GM18858 (cell line): Measurements from ENCODE around the gene SLC5A2.
A peak's percentile ranks its signal among the peaks of the same experiment; 100 is the strongest.
"Not testable (repeated sequence)": the region's sequence is repeated elsewhere in the genome, so short reads cannot be mapped to it uniquely, and the experiment has no call there.

Experiments
- ATAC-seq: cut with Tn5 transposase; IDR thresholded peaks from one replicate; pipeline ENCODE4 v1.9.1; 2021; ENCODE audit not compliant: unreplicated experiment

SLC5A2 gene

GRCh38 chr16:31474773-31475738 is 7.9 kb upstream of the SLC5A2 start:
- no peak for ATAC-seq

DNA sequence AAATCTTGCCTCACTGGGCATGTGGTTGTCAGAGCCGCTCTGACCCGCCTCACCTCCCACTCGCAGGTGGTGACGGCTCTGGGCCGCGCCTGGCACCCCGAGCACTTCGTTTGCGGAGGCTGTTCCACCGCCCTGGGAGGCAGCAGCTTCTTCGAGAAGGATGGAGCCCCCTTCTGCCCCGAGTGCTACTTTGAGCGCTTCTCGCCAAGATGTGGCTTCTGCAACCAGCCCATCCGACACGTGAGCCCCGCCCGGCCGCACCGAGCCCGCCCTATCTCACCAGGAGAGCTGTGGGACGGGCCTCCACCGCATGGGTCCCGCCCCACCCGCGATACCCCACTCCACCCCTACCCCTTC is 7.0 kb upstream of the SLC5A2 start:
- ATAC-seq: no peak

- ATAC-seq: peak; percentile 37
Observed at GRCh38 chr16:31476303-31477219, 6.4 kb upstream of the SLC5A2 start.

GRCh38 chr16:31477220-31478216 is 5.4 kb upstream of the SLC5A2 start:
- ATAC-seq: no peak

DNA sequence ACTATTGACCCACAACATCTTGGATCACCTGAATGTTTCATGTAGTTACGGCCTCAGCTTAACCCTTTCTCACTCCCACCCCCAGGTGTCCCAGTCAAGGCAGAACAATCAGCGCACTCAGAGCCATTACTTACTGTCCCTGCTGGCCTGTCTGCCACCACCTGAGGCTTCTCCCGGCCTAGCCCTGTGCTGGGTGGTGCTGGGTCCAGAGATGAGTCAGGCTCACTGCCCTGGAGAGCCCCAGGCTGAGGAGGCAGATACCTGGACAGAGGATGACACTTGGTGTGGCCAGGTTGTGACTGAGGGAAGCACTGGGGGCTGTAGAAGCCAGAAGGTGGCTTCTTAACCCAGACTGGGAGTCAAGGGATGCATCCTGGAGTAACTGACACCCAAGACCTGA is 4.0 kb upstream of the SLC5A2 start:
- no peak for ATAC-seq

DNA sequence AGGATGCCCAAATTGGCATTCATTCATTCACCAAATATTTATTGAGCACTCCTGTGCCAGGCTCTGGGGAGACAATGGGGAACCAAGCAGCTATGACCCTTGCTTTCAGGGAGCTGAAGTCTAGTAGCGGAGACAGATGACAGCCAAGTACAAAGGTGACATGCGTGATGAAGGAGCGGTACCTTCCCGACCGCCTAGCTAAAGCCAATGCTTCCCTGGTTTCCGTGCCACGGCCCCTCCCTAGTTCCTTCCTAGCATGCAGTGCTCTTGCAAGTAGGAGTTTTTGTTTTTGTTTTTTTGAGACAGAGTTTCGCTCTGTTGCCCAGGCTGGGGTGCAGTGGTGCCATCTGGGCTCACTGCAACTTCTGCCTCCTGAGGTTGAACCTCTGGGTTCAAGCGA is 3.2 kb upstream of the SLC5A2 start:
- no peak for ATAC-seq

DNA sequence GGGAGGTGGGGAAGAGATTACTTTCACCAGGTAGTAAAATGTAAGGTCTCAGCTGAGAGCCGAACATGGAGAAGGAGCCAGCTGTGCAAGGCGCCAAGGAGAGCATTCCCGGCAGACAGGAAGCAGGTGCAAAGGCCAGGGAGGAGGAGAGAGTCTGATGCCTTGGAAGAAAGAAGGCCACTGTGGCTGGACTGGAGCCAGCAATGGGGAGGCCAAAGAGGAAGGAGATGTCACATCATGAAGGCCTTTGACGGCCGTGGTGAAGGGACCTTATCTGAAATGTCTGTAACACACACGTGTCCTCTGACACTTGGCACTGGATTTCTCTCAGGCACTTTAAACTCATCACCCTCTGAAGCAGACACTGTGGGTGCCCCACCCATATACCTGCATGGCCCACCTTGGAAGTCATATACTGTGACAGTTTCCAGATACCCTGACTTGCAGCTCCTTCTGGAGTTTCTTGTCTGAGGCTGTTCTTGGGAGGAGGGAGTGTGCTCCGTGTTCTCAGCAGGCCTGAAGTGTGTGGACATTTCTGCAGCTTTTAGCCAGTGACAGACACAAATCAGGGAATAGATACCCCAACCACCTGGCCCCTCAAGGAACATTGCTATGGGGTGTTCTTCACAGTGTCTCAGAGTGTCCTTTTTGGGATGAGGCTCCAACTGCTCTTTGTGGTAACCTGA is 1.9 kb upstream of the SLC5A2 start:
- no peak for ATAC-seq

DNA sequence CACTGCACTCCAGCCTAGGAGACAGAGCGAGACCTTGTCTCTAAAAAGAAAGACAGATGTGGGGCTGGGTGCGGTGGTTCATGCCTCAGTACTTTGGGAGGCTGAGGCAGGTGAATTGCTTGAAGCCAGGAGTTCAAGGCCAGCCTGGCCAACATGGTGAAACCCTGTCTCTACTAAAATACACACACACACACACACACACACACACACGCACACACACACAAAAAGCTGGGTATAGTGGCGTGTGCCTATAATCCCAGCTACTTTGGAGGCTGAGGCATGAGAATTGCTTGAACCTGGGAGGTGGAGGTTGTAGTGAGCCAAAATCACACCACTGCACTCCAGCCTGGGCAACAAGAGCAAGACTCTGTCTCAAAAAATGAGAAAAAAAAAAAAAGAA is 1.1 kb downstream of the SLC5A2 start:
- ATAC-seq: not testable (repeated sequence)

GRCh38 chr16:31484491-31485171 is 1.7 kb downstream of the SLC5A2 start:
- no peak for ATAC-seq

GRCh38 chr16:31485571-31485970 is 2.6 kb downstream of the SLC5A2 start:
- no peak for ATAC-seq

GRCh38 chr16:31486045-31486444 is 3.1 kb downstream of the SLC5A2 start:
- no peak for ATAC-seq

GRCh38 chr16:31487071-31487719 is 4.3 kb downstream of the SLC5A2 start:
- ATAC-seq: no peak

- peak; percentile 69 for ATAC-seq
Observed at GRCh38 chr16:31487720-31488467, 5.0 kb downstream of the SLC5A2 start.

- no peak for ATAC-seq
Observed at GRCh38 chr16:31488468-31489297, 5.8 kb downstream of the SLC5A2 start.

- no peak for ATAC-seq
Observed at GRCh38 chr16:31489298-31489564, 6.3 kb downstream of the SLC5A2 start.

DNA sequence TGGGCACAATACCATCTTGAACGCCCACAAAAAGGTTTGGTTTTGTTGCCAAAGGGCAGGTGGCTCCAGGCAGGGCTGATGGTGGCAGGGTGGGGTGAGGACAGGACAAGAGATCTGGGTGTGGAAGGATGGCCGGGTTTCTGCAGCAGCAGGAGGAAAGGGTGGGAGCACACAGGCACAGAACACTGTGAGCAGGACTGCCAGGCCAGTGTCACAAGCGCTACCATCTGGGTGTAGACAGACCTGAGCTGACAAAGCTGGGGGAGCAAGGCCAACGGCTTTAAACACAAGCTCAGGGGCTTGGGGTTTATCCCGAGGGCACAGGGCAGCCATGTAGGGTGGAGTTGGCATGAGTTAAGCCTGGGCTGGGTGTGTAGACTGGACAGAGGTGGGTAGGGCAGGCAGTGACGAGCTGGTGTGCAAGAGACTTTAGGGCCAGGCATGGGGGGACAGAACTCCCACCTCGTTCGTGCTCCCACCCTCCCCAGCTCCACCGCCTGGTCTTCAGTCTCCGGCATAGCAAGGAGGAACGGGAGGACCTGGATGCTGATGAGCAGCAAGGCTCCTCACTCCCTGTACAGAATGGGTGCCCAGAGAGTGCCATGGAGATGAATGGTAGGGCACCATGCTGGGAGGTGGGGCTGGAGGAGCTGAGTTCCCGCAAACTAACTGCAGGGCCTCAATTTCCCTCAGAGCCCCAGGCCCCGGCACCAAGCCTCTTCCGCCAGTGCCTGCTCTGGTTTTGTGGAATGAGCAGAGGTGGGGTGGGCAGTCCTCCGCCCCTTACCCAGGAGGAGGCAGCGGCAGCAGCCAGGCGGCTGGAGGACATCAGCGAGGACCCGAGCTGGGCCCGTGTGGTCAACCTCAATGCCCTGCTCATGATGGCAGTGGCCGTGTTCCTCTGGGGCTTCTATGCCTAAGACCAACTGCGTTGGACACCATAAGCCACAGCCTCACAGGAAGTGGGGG is 7.0 kb downstream of the SLC5A2 start:
- ATAC-seq: no peak
